ENCODE data around the gene IRF6. TPM values are rescaled to one million over a fixed set of nuclear protein-coding genes. Genes with fewer than 3 reads are reported as not detected.

IRF6 gene
- total and polyA plus RNA-seq, 3 donors from 2014 or later, result 8.2 to 19.2 (median 8.7) TPM

GRCh38 chr1:209746451-209747165 lies 59.3 kb downstream of the IRF6 start:
- H3K4me3 ChIP-seq, result no peak overlapping the region
- peaks cover 33% of the 10 kb centered on the region for H3K4me1 ChIP-seq
- TF ChIP-seq POLR2A (IDR thresholded peaks at IDR 0.05) (no peak), CTCF (IDR thresholded peaks at IDR 0.05) (no peak)
- DNase-seq, result no peak
- H3K27me3 ChIP-seq, result no peaks in the 10 kb centered on the region
- H3K27ac ChIP-seq, result peak overlapping the region in 1 of 2 donors; percentile 41
- intact Hi-C loops (cut with DNase I; ENCODE audit: low total_unique reads), result loop anchor here (10.0 kb wide), 2 partner anchors 52 to 162 kb away; partner anchors contain the start of gene CAMK1G
- WGBS, 2 donors, result 69 to 71% methylated on average over 4 of the region's 4 CpGs
- H3K9me3 ChIP-seq, result no peaks in the 10 kb centered on the region
- no peaks in the 10 kb centered on the region for H3K36me3 ChIP-seq (ENCODE audit: low read depth, missing control alignments)

DNA sequence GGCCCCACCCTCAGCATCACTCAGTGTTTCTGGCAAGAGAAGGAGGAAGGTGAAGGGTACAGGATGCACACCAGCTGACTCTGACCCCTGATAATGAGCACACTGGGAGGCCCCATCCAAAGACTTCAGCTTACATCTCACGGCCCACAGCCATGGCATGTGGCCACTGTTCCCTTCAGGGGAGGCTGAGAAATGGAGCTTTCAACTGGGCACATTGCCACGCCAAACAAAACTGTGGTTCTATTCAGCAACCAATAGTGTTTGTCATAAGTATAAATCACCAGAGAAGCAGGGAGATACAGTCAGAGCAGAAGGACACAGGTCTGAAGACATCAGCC lies 62.8 kb downstream of the IRF6 start:
- intact Hi-C loops (cut with DNase I; ENCODE audit: low total_unique reads), result loop anchor here (10.0 kb wide), 2 partner anchors 48 to 158 kb away; partner anchors contain the start of gene CAMK1G
- no peak overlapping the region for H3K4me3 ChIP-seq
- WGBS, 2 donors, result 17 to 56% methylated on average over 2 of the region's 2 CpGs
- H3K36me3 ChIP-seq (ENCODE audit: low read depth, missing control alignments), result no peaks in the 10 kb centered on the region
- H3K9me3 ChIP-seq, result no peaks in the 10 kb centered on the region
- DNase-seq, result peak; percentile 69
- H3K27me3 ChIP-seq, result no peaks in the 10 kb centered on the region
- TF ChIP-seq CTCF (IDR thresholded peaks at IDR 0.05) (no peak), POLR2A (IDR thresholded peaks at IDR 0.05) (no peak)
- peaks cover 35% of the 10 kb centered on the region for H3K4me1 ChIP-seq
- peak overlapping the region; percentile 73 to 77 for H3K27ac ChIP-seq

DNA sequence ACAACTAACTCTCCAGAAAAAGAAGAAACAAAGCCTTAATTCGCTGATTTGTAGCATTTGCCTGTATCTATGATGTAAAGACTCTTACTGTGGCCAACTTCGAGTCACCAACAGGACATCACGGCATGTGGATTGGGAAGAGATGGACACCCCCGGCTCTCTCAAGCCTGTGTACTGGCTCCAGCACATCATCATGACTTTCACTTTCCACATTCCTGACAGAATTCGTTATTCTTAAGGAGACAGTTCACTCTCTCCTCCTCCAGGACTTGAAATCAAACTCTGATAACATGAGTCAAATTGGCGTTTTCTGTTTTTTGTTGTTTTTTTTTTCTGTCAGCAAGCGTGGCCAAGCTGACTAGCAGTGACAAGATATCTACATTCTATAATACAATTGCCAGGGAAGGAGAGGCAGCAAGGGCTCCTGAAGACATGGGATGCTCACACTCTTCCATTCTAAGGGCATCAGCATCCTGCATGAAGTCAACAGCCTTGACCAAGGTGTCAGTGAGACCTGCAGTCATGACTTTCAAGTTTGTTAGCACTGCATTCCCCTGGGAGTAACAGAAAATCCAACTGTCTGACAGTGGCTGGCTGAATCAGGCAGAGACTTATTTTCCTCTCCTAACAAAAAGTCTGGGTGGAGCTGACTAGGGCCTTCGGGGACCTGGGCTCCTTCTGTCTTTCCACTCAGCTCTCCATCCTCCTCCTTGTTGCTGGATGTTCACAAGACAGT lies 63.4 kb downstream of the IRF6 start:
- no peak for DNase-seq
- Histone ChIP-seq H3K36me3 (ENCODE audit: low read depth, missing control alignments) (no peaks in the 10 kb centered on the region), H3K4me1 (peaks cover 35% of the 10 kb centered on the region), H3K9me3 (no peaks in the 10 kb centered on the region), H3K27ac (peak overlapping the region; percentile 73 to 77), H3K4me3 (peak overlapping the region in 1 of 2 donors; percentile 29), H3K27me3 (no peaks in the 10 kb centered on the region)
- WGBS, 2 donors, result 34 to 46% methylated on average over 8 of the region's 8 CpGs
- intact Hi-C loops (cut with DNase I; ENCODE audit: low total_unique reads), result loop anchor here (10.0 kb wide), 2 partner anchors 48 to 158 kb away; partner anchors contain the start of gene CAMK1G
- TF ChIP-seq POLR2A (IDR thresholded peaks at IDR 0.05) (no peak), CTCF (IDR thresholded peaks at IDR 0.05) (no peak)

DNA sequence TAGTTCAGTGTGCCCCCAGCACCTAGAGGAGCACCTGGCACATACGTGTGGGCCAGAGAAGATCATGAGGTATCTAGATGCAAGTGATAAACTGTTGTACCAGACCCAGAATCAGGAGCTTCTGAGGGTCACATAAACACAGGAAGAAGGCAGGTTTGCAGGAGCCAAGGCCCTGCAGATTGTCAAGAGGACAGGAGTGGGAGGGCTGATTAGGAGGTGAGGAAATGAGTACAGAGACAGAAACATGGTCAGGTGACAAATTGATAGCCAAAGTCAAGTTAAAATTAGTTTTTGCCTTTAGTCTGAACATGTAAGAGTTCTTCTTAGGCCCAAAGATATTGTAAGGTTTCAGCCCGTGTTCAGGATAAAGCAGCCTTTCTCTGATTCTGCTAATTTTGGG lies 64.1 kb downstream of the IRF6 start:
- no peak for TF ChIP-seq CTCF (IDR thresholded peaks at IDR 0.05)
- TF ChIP-seq POLR2A (IDR thresholded peaks at IDR 0.05), result no peak
- no peaks in the 10 kb centered on the region for H3K36me3 ChIP-seq (ENCODE audit: low read depth, missing control alignments)
- peak overlapping the region; percentile 73 to 77 for H3K27ac ChIP-seq
- intact Hi-C loops (cut with DNase I; ENCODE audit: low total_unique reads), result loop anchor here (10.0 kb wide), 2 partner anchors 47 to 157 kb away; partner anchors contain the start of gene CAMK1G
- no peaks in the 10 kb centered on the region for H3K9me3 ChIP-seq
- H3K27me3 ChIP-seq, result no peaks in the 10 kb centered on the region
- whole genome bisulfite sequencing, 2 donors, result 52 to 53% methylated on average over 2 of the region's 2 CpGs
- H3K4me1 ChIP-seq, result peaks cover 35% of the 10 kb centered on the region
- H3K4me3 ChIP-seq, result peak overlapping the region in 1 of 2 donors; percentile 29
- no peak for DNase-seq
